DOHH2 (cell line): ENCODE data around the gene ALG12.

Source experiments
- H3F3A ChIP-seq: fragments of 200-600 bp; sonication (generic), shearing (Covaris generic); 2 replicates; pipeline ENCODE4 v1.6.0; 2016; ENCODE audit warnings: antibody characterized with exemption, mild to moderate bottlenecking; ENCODE audit not compliant: control insufficient read depth, insufficient read depth
- H3K27ac ChIP-seq: fragments of 200-600 bp; sonication (generic); 2 replicates; pipeline ENCODE4 v1.5.1; 2014; ENCODE audit warnings: low read depth, mild to moderate bottlenecking, low read length, moderate library complexity
- H3K27me3 ChIP-seq: fragments of 200-600 bp; sonication (generic); 2 replicates; pipeline ENCODE4 v1.6.1; 2014; ENCODE audit warnings: mild to moderate bottlenecking, low read length, mixed read lengths; ENCODE audit not compliant: control insufficient read depth
- H3K36me3 ChIP-seq: fragments of 200-600 bp; sonication (generic); 2 replicates; pipeline ENCODE4 v1.6.1; 2014; ENCODE audit warnings: mild to moderate bottlenecking, low read length, moderate library complexity, mixed read lengths; ENCODE audit not compliant: control insufficient read depth
- H3K4me1 ChIP-seq: fragments of 200-600 bp; sonication (generic); 2 replicates; pipeline ENCODE4 v1.6.1; 2014; ENCODE audit warnings: mild to moderate bottlenecking, low read length, mixed read lengths; ENCODE audit not compliant: control insufficient read depth
- H3K4me2 ChIP-seq: fragments of 200-600 bp; sonication (generic); 2 replicates; pipeline ENCODE4 v1.6.0; 2014; ENCODE audit warnings: mild to moderate bottlenecking, low read length, moderate library complexity
- H3K4me3 ChIP-seq: fragments of 200-600 bp; sonication (generic); 2 replicates; pipeline ENCODE4 v1.5.1; 2014; ENCODE audit warnings: mild to moderate bottlenecking, low read length, mixed read lengths
- H3K79me2 ChIP-seq: fragments of 200-600 bp; sonication (generic); 2 replicates; pipeline ENCODE4 v1.6.1; 2014; ENCODE audit warnings: mild to moderate bottlenecking, low read length, mixed read lengths; ENCODE audit not compliant: control insufficient read depth
- H3K9me2 ChIP-seq: fragments of 200-600 bp; sonication (generic); replicated peaks from 2 replicates; pipeline ENCODE4 v1.6.1; 2014; ENCODE audit warnings: mild to moderate bottlenecking, low read length, mixed read lengths; ENCODE audit not compliant: control insufficient read depth
- H3K9me3 ChIP-seq: fragments of 200-600 bp; sonication (generic); 2 replicates; pipeline ENCODE4 v1.6.1; 2014; ENCODE audit warnings: antibody characterized with exemption, low read length, mixed read lengths; ENCODE audit not compliant: control insufficient read depth, insufficient read depth
- H4K20me1 ChIP-seq: fragments of 200-600 bp; sonication (generic); 2 replicates; pipeline ENCODE4 v1.6.0; 2014; ENCODE audit warnings: low read depth, mild to moderate bottlenecking, antibody characterized with exemption, low read length, moderate library complexity; ENCODE audit not compliant: control insufficient read depth, insufficient read depth
- CTCF ChIP-seq: fragments of 200-600 bp; sonication (generic); IDR thresholded peaks from one replicate; pipeline ENCODE4 v1.5.1; 2014; ENCODE audit warnings: antibody characterized with exemption, mild to moderate bottlenecking, low read depth, low read length; ENCODE audit not compliant: poor library complexity, severe bottlenecking
- EZH2phosphoT487 ChIP-seq: fragments of 200-600 bp; sonication (generic); IDR thresholded peaks from 2 replicates; pipeline ENCODE4 v1.6.1; 2017; ENCODE audit warnings: borderline replicate concordance, mild to moderate bottlenecking, antibody characterized with exemption, low read length, moderate library complexity, mixed read lengths

Gene ALG12

GRCh38 chr22:49916831-49917230, 1.4 kb downstream of the ALG12 start:
- Histone ChIP-seq H3K36me3 (peaks cover 52% of the 10 kb centered on the region), H3F3A (peaks cover 3% of the 10 kb centered on the region), H4K20me1 (no peaks in the 10 kb centered on the region; the same call in 1 of the 2 replicates), H3K4me3 (peak overlapping the region; percentile 97), H3K27me3 (no peaks in the 10 kb centered on the region), H3K4me2 (peak overlapping the region; percentile 91), H3K9me2 (no peaks in the 10 kb centered on the region), H3K4me1 (peaks cover 39% of the 10 kb centered on the region), H3K9me3 (no peaks in the 10 kb centered on the region), H3K27ac (no peak overlapping the region), H3K79me2 (peaks cover 65% of the 10 kb centered on the region)
- TF ChIP-seq CTCF, result no peak
- TF ChIP-seq EZH2phosphoT487, result no peak

- no peaks in the 10 kb centered on the region for H3K9me3 ChIP-seq
- H3K9me2 ChIP-seq, result no peaks in the 10 kb centered on the region
- TF ChIP-seq CTCF, result no peak
- TF ChIP-seq EZH2phosphoT487, result no peak
- H3K27me3 ChIP-seq, result no peaks in the 10 kb centered on the region
- H4K20me1 ChIP-seq, result no peaks in the 10 kb centered on the region
- peaks cover 56% of the 10 kb centered on the region for H3K79me2 ChIP-seq
- H3K36me3 ChIP-seq, result peaks cover 47% of the 10 kb centered on the region
- peaks cover 26% of the 10 kb centered on the region for H3K4me1 ChIP-seq
- peaks cover 3% of the 10 kb centered on the region for H3F3A ChIP-seq
- H3K4me2 ChIP-seq, result no peak overlapping the region
- H3K27ac ChIP-seq, result no peak overlapping the region
- no peak overlapping the region for H3K4me3 ChIP-seq
Measured at GRCh38 chr22:49915610-49916009, 2.6 kb downstream of the ALG12 start.

- Histone ChIP-seq H3K79me2 (peaks cover 43% of the 10 kb centered on the region), H3K9me2 (no peaks in the 10 kb centered on the region), H3K27ac (no peak overlapping the region), H4K20me1 (no peaks in the 10 kb centered on the region), H3K4me2 (no peak overlapping the region), H3K36me3 (peaks cover 34% of the 10 kb centered on the region), H3K27me3 (no peaks in the 10 kb centered on the region), H3K4me1 (peaks cover 13% of the 10 kb centered on the region), H3K4me3 (no peak overlapping the region), H3F3A (no peaks in the 10 kb centered on the region; the same call in 1 of the 2 replicates), H3K9me3 (no peaks in the 10 kb centered on the region)
- TF ChIP-seq EZH2phosphoT487 (no peak), CTCF (no peak)
Measured at GRCh38 chr22:49914256-49914655, 4.0 kb downstream of the ALG12 start.

GRCh38 chr22:49913446-49913845, 4.8 kb downstream of the ALG12 start:
- no peak for TF ChIP-seq EZH2phosphoT487
- no peak for TF ChIP-seq CTCF
- Histone ChIP-seq H3K36me3 (peaks cover 36% of the 10 kb centered on the region), H3K9me3 (no peaks in the 10 kb centered on the region), H3K27me3 (no peaks in the 10 kb centered on the region), H4K20me1 (no peaks in the 10 kb centered on the region), H3K4me1 (peaks cover 10% of the 10 kb centered on the region), H3K4me2 (no peak overlapping the region), H3F3A (no peaks in the 10 kb centered on the region; the same call in 1 of the 2 replicates), H3K9me2 (no peaks in the 10 kb centered on the region), H3K27ac (no peak overlapping the region), H3K79me2 (peaks cover 36% of the 10 kb centered on the region), H3K4me3 (no peak overlapping the region)
